ENCODE data around the gene C1QA. TPM values are rescaled to one million over a fixed set of nuclear protein-coding genes. Genes with fewer than 3 reads are reported as not detected.

C1QA gene
- total RNA-seq, 2 donors from 2014 or later = 38.5 to 72.4 TPM

GRCh38 chr1:22635436-22635835 lies 992 bp upstream of the C1QA start:
- Histone ChIP-seq H3K9ac (ENCODE audit: low read depth in 2 of 2, low read length in 2 of 2) (no peak overlapping the region), H3K4me3 (no peak overlapping the region), H3K27ac (no peak overlapping the region), H3K9me3 (no peaks in the 10 kb centered on the region), H3K36me3 (no peaks in the 10 kb centered on the region), H3K4me1 (no peaks in the 10 kb centered on the region), H3K27me3 (no peaks in the 10 kb centered on the region)
- intact Hi-C loops (cut with DNase I) = no loop called here
- no peak for TF ChIP-seq CTCF (IDR thresholded peaks at IDR 0.05)
- DNase-seq = no peak

GRCh38 chr1:22636927-22637326 lies 499 bp downstream of the C1QA start:
- TF ChIP-seq CTCF (IDR thresholded peaks at IDR 0.05) = no peak
- no peak overlapping the region for H3K27ac ChIP-seq
- no peaks in the 10 kb centered on the region for H3K9me3 ChIP-seq
- no peak overlapping the region for H3K9ac ChIP-seq (ENCODE audit: low read depth in 2 of 2, low read length in 2 of 2)
- no peaks in the 10 kb centered on the region for H3K36me3 ChIP-seq
- no peaks in the 10 kb centered on the region for H3K27me3 ChIP-seq
- no peak for DNase-seq
- intact Hi-C loops (cut with DNase I) = no loop called here
- H3K4me1 ChIP-seq = no peaks in the 10 kb centered on the region
- peak overlapping the region; percentile 9 for H3K4me3 ChIP-seq

- TF ChIP-seq CTCF (IDR thresholded peaks at IDR 0.05) = no peak
- no peaks in the 10 kb centered on the region for H3K27me3 ChIP-seq
- intact Hi-C loops (cut with DNase I) = no loop called here
- no peak overlapping the region for H3K27ac ChIP-seq
- no peaks in the 10 kb centered on the region for H3K9me3 ChIP-seq
- H3K36me3 ChIP-seq = no peaks in the 10 kb centered on the region
- DNase-seq = no peak
- H3K4me3 ChIP-seq = no peak overlapping the region
- H3K4me1 ChIP-seq = no peaks in the 10 kb centered on the region
- no peak overlapping the region for H3K9ac ChIP-seq (ENCODE audit: low read depth in 2 of 2, low read length in 2 of 2)
Measured at GRCh38 chr1:22637907-22638445, 1.5 kb downstream of the C1QA start.

GRCh38 chr1:22638476-22639234 lies 2.2 kb downstream of the C1QA start:
- TF ChIP-seq CTCF (IDR thresholded peaks at IDR 0.05) = no peak

GRCh38 chr1:22639286-22639685 lies 2.9 kb downstream of the C1QA start:
- Histone ChIP-seq H3K9me3 (no peaks in the 10 kb centered on the region), H3K27ac (peak overlapping the region; percentile 17), H3K27me3 (no peaks in the 10 kb centered on the region), H3K4me1 (no peaks in the 10 kb centered on the region), H3K4me3 (no peak overlapping the region), H3K36me3 (no peaks in the 10 kb centered on the region), H3K9ac (ENCODE audit: low read depth in 2 of 2, low read length in 2 of 2) (no peak overlapping the region)
- no peak for DNase-seq
- no peak for TF ChIP-seq CTCF (IDR thresholded peaks at IDR 0.05)
- intact Hi-C loops (cut with DNase I) = no loop called here

More at GRCh38 chr1:22638476-22639234, 2.2 kb downstream of the C1QA start:
- Histone ChIP-seq H3K36me3 (no peaks in the 10 kb centered on the region), H3K9me3 (no peaks in the 10 kb centered on the region), H3K4me1 (no peaks in the 10 kb centered on the region), H3K27ac (no peak overlapping the region), H3K4me3 (no peak overlapping the region), H3K9ac (ENCODE audit: low read depth in 2 of 2, low read length in 2 of 2) (no peak overlapping the region), H3K27me3 (no peaks in the 10 kb centered on the region)
- no peak for DNase-seq
- intact Hi-C loops (cut with DNase I) = no loop called here
